Measurements from ENCODE around the gene SUMF2.

GRCh38 chr7:56099653-56100052 lies 35.6 kb downstream of the SUMF2 start:
- TF ChIP-seq PRDM1 (tag by site-specific recombination; IDR thresholded peaks at IDR 0.05), result no peak
- TF ChIP-seq ZNF621 (tag by site-specific recombination; IDR thresholded peaks at IDR 0.05), result no peak
- no peak for TF ChIP-seq YY1 (tag by site-specific recombination; IDR thresholded peaks at IDR 0.05)
- TF ChIP-seq PRDM4 (tag by site-specific recombination; IDR thresholded peaks at IDR 0.05), result no peak
- TF ChIP-seq CTCF (tag by site-specific recombination; IDR thresholded peaks at IDR 0.05), result no peak
- TF ChIP-seq ZNF274 (IDR thresholded peaks at IDR 0.05; ENCODE audit: low read length), result no peak
- no peak for TF ChIP-seq ZNF274 (tag by site-specific recombination; IDR thresholded peaks at IDR 0.05; ENCODE audit: borderline replicate concordance)
- no peak for TF ChIP-seq ZNF112 (tag by site-specific recombination; IDR thresholded peaks at IDR 0.05)
- TF ChIP-seq ZNF184 (tag by site-specific recombination; IDR thresholded peaks at IDR 0.05), result no peak
- no peak for TF ChIP-seq ZNF645 (tag by site-specific recombination; IDR thresholded peaks at IDR 0.05)

Measured in HEK293 (cell line).